Measurements from ENCODE around the gene SLC9C1. TPM values are rescaled to one million over a fixed set of nuclear protein-coding genes. Genes with fewer than 3 reads are reported as not detected.
"Not testable (repeated sequence)": the region's sequence is repeated elsewhere in the genome, so short reads cannot be mapped to it uniquely, and the experiment has no call there.

SLC9C1 gene
- total RNA-seq, 1 donor from 2014 or later: 3.9 TPM

- intact Hi-C loops (cut with DNase I): no loop called here
- no peak for DNase-seq (ENCODE audit: low spot score)
These were observed 64.0 kb downstream of the SLC9C1 start for GRCh38 chr3:112230033-112230432.

GRCh38 chr3:112228786-112229185 is 65.2 kb downstream of the SLC9C1 start:
- no peak for DNase-seq (ENCODE audit: low spot score)
- intact Hi-C loops (cut with DNase I): no loop called here

- no peak for DNase-seq (ENCODE audit: low spot score)
- intact Hi-C loops (cut with DNase I): no loop called here
These were observed 93.7 kb downstream of the SLC9C1 start for GRCh38 chr3:112200317-112200666.

GRCh38 chr3:112199622-112200316 is 94.2 kb downstream of the SLC9C1 start:
- intact Hi-C loops (cut with DNase I): no loop called here
- no peak for DNase-seq (ENCODE audit: low spot score)

- intact Hi-C loops (cut with DNase I): no loop called here
These were observed 96.9 kb downstream of the SLC9C1 start for GRCh38 chr3:112197131-112197530.

GRCh38 chr3:112187300-112187699 is 106.7 kb downstream of the SLC9C1 start:
- intact Hi-C loops (cut with DNase I): no loop called here
- no peak for DNase-seq (ENCODE audit: low spot score)

More at GRCh38 chr3:112197131-112197530, 96.9 kb downstream of the SLC9C1 start:
- DNase-seq (ENCODE audit: low spot score): no peak

GRCh38 chr3:112185423-112186035 is 108.5 kb downstream of the SLC9C1 start:
- DNase-seq (ENCODE audit: low spot score); intact Hi-C loops (cut with DNase I): not testable (repeated sequence)

- no peak for DNase-seq (ENCODE audit: low spot score)
- intact Hi-C loops (cut with DNase I): no loop called here
These were observed 118.4 kb downstream of the SLC9C1 start for GRCh38 chr3:112175646-112176045.

GRCh38 chr3:112175037-112175436 is 119.0 kb downstream of the SLC9C1 start:
- intact Hi-C loops (cut with DNase I): no loop called here
- no peak for DNase-seq (ENCODE audit: low spot score)

- intact Hi-C loops (cut with DNase I): no loop called here
- no peak for DNase-seq (ENCODE audit: low spot score)
These were observed 122.9 kb downstream of the SLC9C1 start for GRCh38 chr3:112171144-112171543.

- no peak for DNase-seq (ENCODE audit: low spot score)
- intact Hi-C loops (cut with DNase I): no loop called here
These were observed 124.0 kb downstream of the SLC9C1 start for GRCh38 chr3:112170046-112170445.

- no peak for DNase-seq (ENCODE audit: low spot score)
- intact Hi-C loops (cut with DNase I): no loop called here
These were observed 126.3 kb downstream of the SLC9C1 start for GRCh38 chr3:112167758-112168157.

GRCh38 chr3:112149136-112149535 is 144.9 kb downstream of the SLC9C1 start:
- intact Hi-C loops (cut with DNase I): no loop called here
- DNase-seq (ENCODE audit: low spot score): no peak

GRCh38 chr3:112143689-112144088 is 150.3 kb downstream of the SLC9C1 start:
- intact Hi-C loops (cut with DNase I): no loop called here

GRCh38 chr3:112143251-112143650 is 150.8 kb downstream of the SLC9C1 start:
- intact Hi-C loops (cut with DNase I): no loop called here
- DNase-seq (ENCODE audit: low spot score): no peak

More at GRCh38 chr3:112143689-112144088, 150.3 kb downstream of the SLC9C1 start:
- no peak for DNase-seq (ENCODE audit: low spot score)

- intact Hi-C loops (cut with DNase I): no loop called here
These were observed 152.7 kb downstream of the SLC9C1 start for GRCh38 chr3:112141293-112141692.

GRCh38 chr3:112140584-112140983 is 153.4 kb downstream of the SLC9C1 start:
- intact Hi-C loops (cut with DNase I): no loop called here
- no peak for DNase-seq (ENCODE audit: low spot score)

More at GRCh38 chr3:112141293-112141692, 152.7 kb downstream of the SLC9C1 start:
- DNase-seq (ENCODE audit: low spot score): no peak

GRCh38 chr3:112138219-112138969 is 155.6 kb downstream of the SLC9C1 start:
- DNase-seq (ENCODE audit: low spot score): no peak
- intact Hi-C loops (cut with DNase I): loop anchor here (10.0 kb wide), 1 partner anchor 396 kb away; no protein-coding TSS in a partner anchor

GRCh38 chr3:112137781-112138180 is 156.2 kb downstream of the SLC9C1 start:
- DNase-seq (ENCODE audit: low spot score): no peak
- intact Hi-C loops (cut with DNase I): loop anchor here (10.0 kb wide), 1 partner anchor 397 kb away; no protein-coding TSS in a partner anchor

- DNase-seq (ENCODE audit: low spot score): no peak
- intact Hi-C loops (cut with DNase I): loop anchor here (10.0 kb wide), 1 partner anchor 398 kb away; no protein-coding TSS in a partner anchor
These were observed 156.9 kb downstream of the SLC9C1 start for GRCh38 chr3:112136959-112137693.
